ENCODE measurements around the gene GNL3. TPM values are rescaled to one million over a fixed set of nuclear protein-coding genes. Genes with fewer than 3 reads are reported as not detected.
A peak's percentile ranks its signal among the peaks of the same experiment; 100 is the strongest.

GNL3 gene
- total RNA-seq, 2 donors from 2014 or later, result 101 to 107 TPM

DNA sequence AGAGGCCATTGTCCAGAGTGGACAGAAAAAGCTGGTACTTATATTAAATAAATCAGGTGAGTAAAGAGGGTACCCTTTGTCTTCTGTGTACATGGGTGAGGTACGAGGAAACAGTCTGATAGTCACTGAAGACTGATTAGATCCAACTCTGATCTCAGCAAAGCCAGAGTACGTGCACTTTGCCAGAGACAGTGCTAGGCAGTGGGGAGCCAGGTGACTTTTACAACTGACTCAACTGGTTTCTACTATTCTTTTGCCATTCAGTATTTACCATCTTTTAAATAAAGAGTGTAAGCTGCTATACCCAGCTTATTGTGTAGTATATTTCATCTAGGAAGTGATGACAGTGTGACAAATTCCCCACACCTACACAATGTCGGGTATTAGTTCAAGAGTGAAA lies 3.3 kb downstream of the GNL3 start:
- Histone ChIP-seq H3K9me3 (ENCODE audit: control insufficient read depth, low read length) (no peaks in the 10 kb centered on the region), H3K27ac (ENCODE audit: low read depth, low read length) (no peak overlapping the region), H3K36me3 (ENCODE audit: control insufficient read depth, insufficient read depth, low read length) (peaks cover 73% of the 10 kb centered on the region), H3K27me3 (ENCODE audit: control insufficient read depth, insufficient read depth, low read length, poor library complexity, severe bottlenecking) (no peaks in the 10 kb centered on the region), H3K4me3 (ENCODE audit: low read length) (no peak overlapping the region), H3K4me1 (ENCODE audit: control insufficient read depth, insufficient read depth, low read length) (no peaks in the 10 kb centered on the region), H3K9ac (ENCODE audit: extremely low read depth, low read length, poor library complexity, severe bottlenecking) (no peak overlapping the region)
- peaks cover 14% of the 10 kb centered on the region for H3K4me1 Mint-ChIP-seq
- no peaks in the 10 kb centered on the region for H3K27me3 Mint-ChIP-seq (ENCODE audit: insufficient read depth)
- H3K4me3 Mint-ChIP-seq, result no peak overlapping the region
- TF ChIP-seq, protein P1, sequence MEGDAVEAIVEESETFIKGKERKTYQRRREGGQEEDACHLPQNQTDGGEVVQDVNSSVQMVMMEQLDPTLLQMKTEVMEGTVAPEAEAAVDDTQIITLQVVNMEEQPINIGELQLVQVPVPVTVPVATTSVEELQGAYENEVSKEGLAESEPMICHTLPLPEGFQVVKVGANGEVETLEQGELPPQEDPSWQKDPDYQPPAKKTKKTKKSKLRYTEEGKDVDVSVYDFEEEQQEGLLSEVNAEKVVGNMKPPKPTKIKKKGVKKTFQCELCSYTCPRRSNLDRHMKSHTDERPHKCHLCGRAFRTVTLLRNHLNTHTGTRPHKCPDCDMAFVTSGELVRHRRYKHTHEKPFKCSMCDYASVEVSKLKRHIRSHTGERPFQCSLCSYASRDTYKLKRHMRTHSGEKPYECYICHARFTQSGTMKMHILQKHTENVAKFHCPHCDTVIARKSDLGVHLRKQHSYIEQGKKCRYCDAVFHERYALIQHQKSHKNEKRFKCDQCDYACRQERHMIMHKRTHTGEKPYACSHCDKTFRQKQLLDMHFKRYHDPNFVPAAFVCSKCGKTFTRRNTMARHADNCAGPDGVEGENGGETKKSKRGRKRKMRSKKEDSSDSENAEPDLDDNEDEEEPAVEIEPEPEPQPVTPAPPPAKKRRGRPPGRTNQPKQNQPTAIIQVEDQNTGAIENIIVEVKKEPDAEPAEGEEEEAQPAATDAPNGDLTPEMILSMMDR (conservative IDR thresholded peaks at IDR 0.05), result no peak
- DNase-seq, result no peak
- H3K36me3 Mint-ChIP-seq (ENCODE audit: low read depth), result peaks cover 74% of the 10 kb centered on the region
- H3K27ac Mint-ChIP-seq, result no peak overlapping the region
- no peaks in the 10 kb centered on the region for H3K9me3 Mint-ChIP-seq
- 92 to 100% methylated on average over 2 to 3 of the region's 3 CpGs for WGBS, 2 experiments (ENCODE audit: insufficient coverage in 1 of 2, insufficient read length in 1 of 2)

DNA sequence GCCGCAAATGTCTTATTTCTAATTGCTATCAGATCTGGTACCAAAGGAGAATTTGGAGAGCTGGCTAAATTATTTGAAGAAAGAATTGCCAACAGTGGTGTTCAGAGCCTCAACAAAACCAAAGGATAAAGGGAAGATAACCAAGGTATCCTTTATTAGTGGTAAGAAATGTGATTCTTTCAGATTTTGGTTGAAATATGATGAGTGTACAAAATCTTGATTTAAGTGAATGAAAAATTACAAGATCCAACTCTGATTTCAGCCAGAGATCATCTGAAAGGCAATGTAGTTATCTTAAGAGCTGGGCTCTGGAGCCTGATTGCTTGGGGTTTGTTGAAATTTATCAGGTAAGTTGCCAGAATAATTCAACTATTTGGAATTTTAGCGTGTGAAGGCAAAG lies 4.7 kb downstream of the GNL3 start:
- Histone ChIP-seq H3K27ac (ENCODE audit: low read depth, low read length) (no peak overlapping the region), H3K9me3 (ENCODE audit: control insufficient read depth, low read length) (no peaks in the 10 kb centered on the region), H3K36me3 (ENCODE audit: control insufficient read depth, insufficient read depth, low read length) (peaks cover 86% of the 10 kb centered on the region), H3K4me3 (ENCODE audit: low read length) (no peak overlapping the region), H3K4me1 (ENCODE audit: control insufficient read depth, insufficient read depth, low read length) (no peaks in the 10 kb centered on the region), H3K9ac (ENCODE audit: extremely low read depth, low read length, poor library complexity, severe bottlenecking) (no peak overlapping the region), H3K27me3 (ENCODE audit: control insufficient read depth, insufficient read depth, low read length, poor library complexity, severe bottlenecking) (no peaks in the 10 kb centered on the region)
- Mint-ChIP-seq H3K4me3 (no peak overlapping the region), H3K9me3 (no peaks in the 10 kb centered on the region), H3K27ac (no peak overlapping the region), H3K27me3 (ENCODE audit: insufficient read depth) (no peaks in the 10 kb centered on the region), H3K4me1 (peaks cover 8% of the 10 kb centered on the region), H3K36me3 (ENCODE audit: low read depth) (peaks cover 88% of the 10 kb centered on the region)
- no peak for DNase-seq
- WGBS, 2 experiments (ENCODE audit: insufficient coverage in 1 of 2, insufficient read length in 1 of 2), result 87 to 91% methylated on average over 2 of the region's 2 CpGs
- TF ChIP-seq, protein P1 (conservative IDR thresholded peaks at IDR 0.05), result no peak

DNA sequence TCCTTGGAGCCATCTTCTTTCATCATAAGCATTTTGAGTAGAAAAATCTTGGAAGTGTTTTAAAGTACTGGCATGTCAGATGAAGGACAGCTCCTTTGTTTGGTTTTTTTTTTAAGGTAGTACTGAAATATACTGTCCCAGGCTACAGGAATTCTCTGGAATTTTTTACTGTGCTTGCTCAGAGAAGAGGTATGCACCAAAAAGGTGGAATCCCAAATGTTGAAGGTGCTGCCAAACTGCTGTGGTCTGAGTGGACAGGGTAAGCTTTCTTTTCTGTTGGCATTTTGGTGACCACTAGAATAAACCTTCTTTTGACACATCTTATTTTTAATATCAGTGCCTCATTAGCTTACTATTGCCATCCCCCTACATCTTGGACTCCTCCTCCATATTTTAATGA lies 7.2 kb downstream of the GNL3 start:
- TF ChIP-seq, protein P1 (conservative IDR thresholded peaks at IDR 0.05), result no peak
- Mint-ChIP-seq H3K4me1 (no peaks in the 10 kb centered on the region), H3K4me3 (no peak overlapping the region), H3K9me3 (no peaks in the 10 kb centered on the region), H3K27me3 (ENCODE audit: insufficient read depth) (no peaks in the 10 kb centered on the region), H3K27ac (peak overlapping the region; percentile 52), H3K36me3 (ENCODE audit: low read depth) (peaks cover 90% of the 10 kb centered on the region)
- DNase-seq, result no peak
- Histone ChIP-seq H3K9ac (ENCODE audit: extremely low read depth, low read length, poor library complexity, severe bottlenecking) (no peak overlapping the region), H3K4me3 (ENCODE audit: low read length) (no peak overlapping the region), H3K36me3 (ENCODE audit: control insufficient read depth, insufficient read depth, low read length) (peaks cover 98% of the 10 kb centered on the region), H3K27me3 (ENCODE audit: control insufficient read depth, insufficient read depth, low read length, poor library complexity, severe bottlenecking) (no peaks in the 10 kb centered on the region), H3K27ac (ENCODE audit: low read depth, low read length) (no peak overlapping the region), H3K4me1 (ENCODE audit: control insufficient read depth, insufficient read depth, low read length) (no peaks in the 10 kb centered on the region), H3K9me3 (ENCODE audit: control insufficient read depth, low read length) (no peaks in the 10 kb centered on the region)

Data from endodermal cell (in vitro differentiated cells).